Ishikawa (cell line): Measurements from ENCODE around the gene MKKS.

Experiments used
- CEBPB ChIP-seq: IDR thresholded peaks from 2 replicates; pipeline ENCODE4 v1.6.1; 2012
- CREB1 ChIP-seq: IDR thresholded peaks from 2 replicates; pipeline ENCODE4 v1.6.1; 2012; ENCODE audit warnings: low read depth
- EGR1 ChIP-seq: IDR thresholded peaks from 2 replicates; pipeline ENCODE4 v1.6.1; 2012
- EP300 ChIP-seq: IDR thresholded peaks from 2 replicates; pipeline ENCODE4 v1.6.1; 2012; ENCODE audit warnings: borderline replicate concordance
- FOXM1 ChIP-seq: IDR thresholded peaks from 2 replicates; pipeline ENCODE4 v1.6.1; 2012; ENCODE audit warnings: low read depth, borderline replicate concordance
- NFIC ChIP-seq: IDR thresholded peaks from 2 replicates; pipeline ENCODE4 v1.6.1; 2012
- RAD21 ChIP-seq: IDR thresholded peaks from 2 replicates; pipeline ENCODE4 v1.6.1; 2012; ENCODE audit warnings: low read depth
- REST ChIP-seq: IDR thresholded peaks from 2 replicates; pipeline ENCODE4 v1.6.1; 2012; ENCODE audit warnings: low read depth, mild to moderate bottlenecking
- TAF1 ChIP-seq: IDR thresholded peaks from 2 replicates; pipeline ENCODE4 v1.6.1; 2012; ENCODE audit warnings: low read depth, mild to moderate bottlenecking
- TCF12 ChIP-seq: IDR thresholded peaks from 2 replicates; pipeline ENCODE4 v1.6.1; 2012; ENCODE audit warnings: low read depth
- TEAD4 ChIP-seq: IDR thresholded peaks from 2 replicates; pipeline ENCODE4 v1.6.1; 2012
- USF1 ChIP-seq: IDR thresholded peaks from 2 replicates; pipeline ENCODE4 v1.6.1; 2012
- YY1 ChIP-seq: IDR thresholded peaks from 2 replicates; pipeline ENCODE4 v1.6.1; 2012; ENCODE audit warnings: low read depth
- ZBTB7A ChIP-seq: IDR thresholded peaks from 2 replicates; pipeline ENCODE4 v1.6.1; 2012; ENCODE audit warnings: low read depth
- TF ChIP-seq, protein P1 (sequence below): IDR thresholded peaks from 2 replicates; pipeline ENCODE4 v1.6.1; 2012

The MKKS gene

DNA sequence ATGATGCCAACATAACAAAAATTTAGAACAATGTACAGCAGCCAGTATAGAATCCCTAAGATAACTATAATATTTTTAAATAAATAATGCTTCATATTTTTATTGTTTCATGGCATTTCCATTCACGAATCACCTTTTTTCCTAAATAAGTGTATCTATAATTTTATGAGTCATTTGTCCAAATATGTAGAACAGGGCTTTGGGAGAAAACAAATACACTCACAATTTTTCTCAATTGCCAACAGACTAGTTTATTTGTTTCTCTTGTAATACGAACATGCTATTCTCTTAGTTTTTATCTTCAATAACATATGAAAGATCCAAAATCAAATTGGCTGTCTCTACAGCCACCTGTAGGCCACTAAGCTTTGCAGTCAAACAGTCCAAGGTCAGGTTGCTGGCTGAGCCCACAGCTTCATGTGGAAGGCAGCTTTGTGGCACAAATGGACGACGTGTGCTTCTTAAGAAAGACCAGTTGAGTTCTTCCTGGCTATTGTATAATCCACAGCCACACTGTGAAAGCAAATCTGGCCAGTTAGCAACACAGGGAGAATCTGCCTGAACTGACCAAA, 29.0 kb downstream of the MKKS start:
- no peak for TF ChIP-seq CREB1
- TF ChIP-seq USF1 = no peak
- TF ChIP-seq CEBPB = no peak
- no peak for TF ChIP-seq REST

DNA sequence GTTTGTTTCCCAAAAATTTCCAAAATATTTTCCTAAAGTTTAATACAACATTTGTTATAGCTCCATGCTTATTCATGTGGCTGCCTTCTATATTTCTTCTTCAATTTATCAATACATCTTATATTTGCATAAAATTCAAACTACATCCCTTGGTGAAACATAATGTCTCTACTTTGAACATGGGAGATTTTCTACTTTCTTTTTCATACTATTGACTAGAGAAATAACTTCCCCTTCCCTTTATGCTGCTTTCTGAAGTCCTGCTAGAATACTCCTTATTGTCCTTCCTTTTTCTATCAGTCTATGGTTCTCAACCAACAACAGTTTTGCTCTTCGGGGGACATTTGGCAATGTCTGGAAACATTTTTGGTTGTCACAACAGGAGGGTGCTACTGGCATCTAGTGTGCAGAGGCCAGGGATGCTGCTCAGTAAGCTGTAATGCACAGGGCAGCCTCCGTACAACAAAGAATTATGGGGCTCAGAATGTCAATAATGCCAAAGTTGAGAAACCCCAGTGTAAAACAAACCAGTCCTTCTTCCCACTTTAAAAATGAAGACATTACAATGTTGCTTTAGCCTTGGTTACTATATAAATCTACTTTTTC, 29.9 kb downstream of the MKKS start:
- TF ChIP-seq USF1 (no peak), CREB1 (no peak), NFIC (no peak), ZBTB7A (no peak), TEAD4 (no peak), RAD21 (no peak), YY1 (no peak), EP300 (no peak), EGR1 (no peak)
- TF ChIP-seq, protein P1, sequence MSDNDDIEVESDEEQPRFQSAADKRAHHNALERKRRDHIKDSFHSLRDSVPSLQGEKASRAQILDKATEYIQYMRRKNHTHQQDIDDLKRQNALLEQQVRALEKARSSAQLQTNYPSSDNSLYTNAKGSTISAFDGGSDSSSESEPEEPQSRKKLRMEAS = no peak

DNA sequence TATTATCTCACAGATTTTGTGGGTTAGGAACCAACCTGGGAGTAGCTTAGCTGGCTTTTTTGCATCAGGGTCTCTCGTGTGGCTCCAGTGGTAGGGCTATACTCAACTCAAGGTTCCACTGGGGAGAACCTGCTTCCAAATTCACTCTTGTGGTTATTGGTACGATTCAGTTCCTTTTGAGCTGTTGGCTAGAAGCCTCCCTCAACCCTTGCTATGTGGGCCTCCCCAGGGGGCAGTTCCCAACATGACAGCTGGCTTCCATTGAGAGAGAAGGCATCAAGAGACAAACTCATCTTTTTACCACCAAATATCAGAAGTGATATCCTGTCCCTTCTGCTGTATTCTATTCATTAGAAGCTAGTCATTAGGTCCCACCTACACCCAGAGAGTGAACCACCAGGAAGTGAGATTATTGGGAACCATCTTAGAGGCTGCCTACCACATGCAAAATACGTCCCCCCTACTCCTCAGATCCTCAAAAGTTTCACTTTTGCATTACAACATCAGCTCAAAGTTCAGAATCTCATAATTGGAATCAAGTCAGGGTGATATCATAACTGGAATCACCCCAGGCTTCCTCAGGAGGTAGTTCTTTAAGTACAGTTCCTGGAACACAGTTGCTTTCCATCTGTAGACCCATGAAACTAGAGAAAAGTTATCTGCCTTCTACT, 30.9 kb downstream of the MKKS start:
- TF ChIP-seq USF1 (no peak), TCF12 (no peak), REST (no peak), RAD21 (no peak), TEAD4 (no peak), EGR1 (no peak), CEBPB (no peak), EP300 (no peak), YY1 (no peak), ZBTB7A (no peak), TAF1 (no peak), NFIC (no peak), CREB1 (no peak), FOXM1 (no peak)
- TF ChIP-seq, protein P1 = no peak

GRCh38 chr20:10398834-10399369, 35.1 kb downstream of the MKKS start:
- TF ChIP-seq EP300 (no peak), CREB1 (no peak), TEAD4 (no peak), TAF1 (no peak), ZBTB7A (no peak), REST (no peak), EGR1 (no peak), TCF12 (no peak), FOXM1 (no peak), NFIC (no peak), USF1 (no peak), CEBPB (no peak)
- TF ChIP-seq, protein P1 = no peak
